ENCODE results near the gene GJC2. TPM values are rescaled to one million over a fixed set of nuclear protein-coding genes. Genes with fewer than 3 reads are reported as not detected.

Gene GJC2
- total RNA-seq, 1 donor from 2014 or later = 1.1 TPM

GRCh38 chr1:228194921-228195812 is 45.4 kb downstream of the GJC2 start:
- no peak overlapping the region for H2AFZ ChIP-seq (ENCODE audit: low read depth, low read length)
- H3K4me1 ChIP-seq (ENCODE audit: insufficient read depth, low read length) = no peaks in the 10 kb centered on the region
- H3K4me3 ChIP-seq (ENCODE audit: insufficient read depth, low read depth, low read length) = no peak overlapping the region
- H3K9me3 Mint-ChIP-seq (ENCODE audit: unreplicated experiment) = peaks cover 20% of the 10 kb centered on the region
- H3K27ac ChIP-seq (ENCODE audit: low read depth, low read length) = no peak overlapping the region
- no peaks in the 10 kb centered on the region for H3K4me1 Mint-ChIP-seq (ENCODE audit: low read depth, unreplicated experiment)
- peaks cover 14% of the 10 kb centered on the region for H3K36me3 Mint-ChIP-seq (ENCODE audit: low read depth, unreplicated experiment)
- no peaks in the 10 kb centered on the region for H4K20me1 ChIP-seq (ENCODE audit: insufficient read depth, low read length)
- H3K27me3 Mint-ChIP-seq (ENCODE audit: low read depth, unreplicated experiment) = peaks cover 5% of the 10 kb centered on the region
- no peaks in the 10 kb centered on the region for H3K9me3 ChIP-seq (ENCODE audit: insufficient read depth, low read depth, low read length)
- no peak overlapping the region for H3K9ac ChIP-seq (ENCODE audit: low read length)
- H3K4me2 ChIP-seq (ENCODE audit: low read length) = no peak overlapping the region
- H3K27ac Mint-ChIP-seq (ENCODE audit: unreplicated experiment) = no peak overlapping the region
- TF ChIP-seq CTCF (IDR thresholded peaks at IDR 0.05; ENCODE audit: insufficient read depth, low read depth, low read length) = no peak
- TF ChIP-seq EZH2 (IDR thresholded peaks at IDR 0.05; ENCODE audit: insufficient read depth, low read length) = no peak
- FAIRE-seq (no peak), DNase-seq (ENCODE audit: low read depth) (no peak)
- no peaks in the 10 kb centered on the region for H3K79me2 ChIP-seq (ENCODE audit: insufficient read depth, low read length)
- H3K36me3 ChIP-seq (ENCODE audit: insufficient read depth, low read length) = no peaks in the 10 kb centered on the region
- H3K4me3 Mint-ChIP-seq (ENCODE audit: unreplicated experiment) = no peak overlapping the region
- no peaks in the 10 kb centered on the region for H3K27me3 ChIP-seq (ENCODE audit: insufficient read depth, low read length)

- Mint-ChIP-seq H3K27ac (ENCODE audit: unreplicated experiment) (no peak overlapping the region), H3K9me3 (ENCODE audit: unreplicated experiment) (peaks cover 26% of the 10 kb centered on the region), H3K4me1 (ENCODE audit: low read depth, unreplicated experiment) (no peaks in the 10 kb centered on the region), H3K27me3 (ENCODE audit: low read depth, unreplicated experiment) (peaks cover 2% of the 10 kb centered on the region), H3K36me3 (ENCODE audit: low read depth, unreplicated experiment) (peaks cover 20% of the 10 kb centered on the region), H3K4me3 (ENCODE audit: unreplicated experiment) (no peak overlapping the region)
- FAIRE-seq = no peak
- Histone ChIP-seq H3K27me3 (ENCODE audit: insufficient read depth, low read length) (no peaks in the 10 kb centered on the region), H4K20me1 (ENCODE audit: insufficient read depth, low read length) (no peaks in the 10 kb centered on the region), H3K9ac (ENCODE audit: low read length) (no peak overlapping the region), H3K79me2 (ENCODE audit: insufficient read depth, low read length) (no peaks in the 10 kb centered on the region), H2AFZ (ENCODE audit: low read depth, low read length) (no peak overlapping the region), H3K27ac (ENCODE audit: low read depth, low read length) (no peak overlapping the region), H3K4me3 (ENCODE audit: insufficient read depth, low read depth, low read length) (no peak overlapping the region), H3K4me1 (ENCODE audit: insufficient read depth, low read length) (no peaks in the 10 kb centered on the region), H3K4me2 (ENCODE audit: low read length) (no peak overlapping the region), H3K36me3 (ENCODE audit: insufficient read depth, low read length) (no peaks in the 10 kb centered on the region), H3K9me3 (ENCODE audit: insufficient read depth, low read depth, low read length) (no peaks in the 10 kb centered on the region)
- DNase-seq (ENCODE audit: low read depth) = no peak
- no peak for TF ChIP-seq CTCF (IDR thresholded peaks at IDR 0.05; ENCODE audit: insufficient read depth, low read depth, low read length)
- no peak for TF ChIP-seq EZH2 (IDR thresholded peaks at IDR 0.05; ENCODE audit: insufficient read depth, low read length)
Measured at GRCh38 chr1:228197555-228198147, 47.9 kb downstream of the GJC2 start.
